GM18508 (cell line): ENCODE data around the gene MS4A18.
"Not testable (repeated sequence)": the region's sequence is repeated elsewhere in the genome, so short reads cannot be mapped to it uniquely, and the experiment has no call there.

ENCODE experiments used
- ATAC-seq: cut with Tn5 transposase; IDR thresholded peaks from one replicate; pipeline ENCODE4 v1.9.1; 2021; ENCODE audit warnings: moderate number of reproducible peaks; ENCODE audit not compliant: insufficient read depth, unreplicated experiment

Gene MS4A18

DNA sequence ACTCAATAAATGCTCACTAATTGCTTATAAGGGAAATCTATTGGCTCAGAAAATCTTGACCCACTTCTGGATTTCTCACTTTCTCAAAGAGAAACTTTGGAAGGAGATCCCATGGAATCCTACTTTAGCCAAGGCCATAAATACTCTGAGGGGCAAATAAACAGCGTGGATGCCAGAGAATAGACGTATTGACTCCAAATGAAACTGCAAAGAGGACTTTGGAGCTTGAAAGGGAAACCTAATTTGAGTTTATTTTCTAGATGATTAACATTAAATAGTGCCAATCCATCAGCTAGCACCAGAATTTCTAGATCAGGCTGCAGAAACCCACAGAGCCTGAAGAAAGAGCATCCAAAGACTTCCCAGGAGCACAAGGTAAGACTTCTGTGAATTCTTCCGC is at the start of gene MS4A18:
TSS of gene MS4A18 (plus strand) at position 301 of the 400 bp plus-strand sequence.
- no peak for ATAC-seq

DNA sequence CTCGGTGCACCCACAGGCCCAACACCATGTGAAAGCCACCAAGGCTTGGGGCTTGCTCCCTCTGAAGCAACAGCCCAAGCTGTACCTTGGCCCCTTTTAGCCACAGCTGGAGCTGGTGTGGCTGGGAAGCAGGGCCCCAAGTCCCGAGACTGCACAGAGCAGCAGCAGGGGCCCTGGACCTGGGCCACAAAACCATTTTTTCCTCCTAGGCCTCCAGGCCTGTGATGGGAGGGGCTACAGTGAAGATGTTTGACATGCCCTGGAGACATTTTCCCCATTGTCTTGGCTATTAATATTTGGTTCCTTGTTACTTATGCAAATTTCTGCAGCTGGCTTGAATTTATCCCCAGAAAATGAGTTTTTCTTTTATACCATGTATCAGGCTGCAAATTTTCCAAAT is 46.3 kb upstream of the MS4A18 start:
- not testable (repeated sequence) for ATAC-seq

DNA sequence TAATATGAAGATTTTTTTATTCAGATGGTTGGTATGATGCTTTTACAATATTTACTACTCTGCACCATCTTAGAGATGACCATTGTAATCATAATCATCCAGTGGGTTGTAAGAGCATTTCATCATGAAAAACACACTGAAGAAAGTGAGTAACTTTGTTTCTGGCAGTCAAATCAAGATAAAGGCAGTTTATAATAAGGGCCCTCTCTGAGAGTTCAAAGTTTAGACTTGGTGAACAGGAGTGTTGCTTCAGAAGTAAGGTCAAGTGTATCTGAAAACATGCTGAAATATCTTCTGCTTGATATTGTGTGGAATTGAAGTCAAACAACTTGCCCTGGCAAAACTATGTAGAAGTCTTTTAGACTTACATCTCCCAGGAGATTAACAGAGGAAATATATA is 44.6 kb upstream of the MS4A18 start:
- no peak for ATAC-seq

DNA sequence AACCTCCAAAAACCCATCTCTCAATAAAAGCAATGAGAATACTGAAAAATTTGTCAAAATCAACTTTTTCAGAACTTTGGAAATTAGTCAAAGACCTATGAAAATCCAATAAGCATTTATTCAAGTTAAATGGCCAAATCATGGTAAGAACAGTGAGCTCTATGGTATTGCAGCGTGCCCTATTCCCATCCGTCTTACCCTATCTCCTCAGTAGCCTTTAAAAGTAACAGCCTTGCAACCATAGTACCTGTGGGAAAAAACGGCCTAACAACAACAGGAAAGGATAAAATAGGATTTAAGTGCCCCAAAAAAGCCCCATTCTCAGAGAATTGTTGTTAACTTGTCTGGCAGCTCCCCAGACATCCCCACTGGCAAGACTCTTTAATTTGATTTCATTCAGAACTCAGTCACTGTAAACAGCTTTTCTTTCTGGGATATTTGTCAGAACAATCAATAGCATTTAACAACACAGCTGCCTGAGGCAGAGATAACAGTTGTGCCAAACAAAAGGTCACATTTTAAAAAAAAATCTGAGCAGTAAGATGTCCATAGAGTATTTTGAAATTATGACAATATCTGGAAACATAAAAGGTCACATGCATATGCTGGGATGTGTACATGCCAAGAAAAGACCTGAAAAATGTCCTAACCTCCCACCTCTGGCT is 43.9 kb upstream of the MS4A18 start:
- no peak for ATAC-seq

DNA sequence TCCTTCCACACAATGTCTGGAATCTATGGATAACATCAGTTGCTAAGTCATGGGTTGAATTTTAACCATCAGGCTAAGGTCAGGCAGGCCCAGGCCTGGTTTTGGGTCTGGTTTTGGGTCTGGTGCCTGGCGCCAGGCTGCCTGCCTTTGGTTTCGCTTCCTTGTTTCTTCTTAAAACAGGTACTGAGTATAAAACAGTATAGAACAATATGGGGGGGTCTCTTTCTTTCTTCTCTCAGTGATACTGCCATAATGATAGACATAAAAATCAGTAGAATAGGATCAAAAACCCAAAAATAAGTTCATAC is 40.0 kb upstream of the MS4A18 start:
- not testable (repeated sequence) for ATAC-seq

DNA sequence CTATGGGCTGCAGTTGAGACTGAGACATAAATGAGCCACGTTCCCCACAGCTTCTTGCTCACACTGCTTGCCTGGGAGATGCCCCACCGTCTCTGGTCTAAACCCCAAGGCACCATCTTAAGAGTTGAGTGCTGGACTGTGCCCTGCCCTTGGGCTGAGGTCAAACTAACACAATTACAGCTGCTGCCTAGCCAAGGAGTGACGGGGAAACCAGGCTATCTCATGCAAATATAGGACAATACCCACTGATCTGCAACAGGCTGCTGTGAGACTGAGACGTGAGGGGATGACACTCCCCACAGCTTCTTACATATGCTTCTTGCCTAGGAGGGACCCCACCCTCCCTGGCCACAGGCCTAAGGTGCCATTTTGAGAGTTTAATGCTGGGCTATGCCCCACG is 32.9 kb upstream of the MS4A18 start:
- ATAC-seq, result no peak

DNA sequence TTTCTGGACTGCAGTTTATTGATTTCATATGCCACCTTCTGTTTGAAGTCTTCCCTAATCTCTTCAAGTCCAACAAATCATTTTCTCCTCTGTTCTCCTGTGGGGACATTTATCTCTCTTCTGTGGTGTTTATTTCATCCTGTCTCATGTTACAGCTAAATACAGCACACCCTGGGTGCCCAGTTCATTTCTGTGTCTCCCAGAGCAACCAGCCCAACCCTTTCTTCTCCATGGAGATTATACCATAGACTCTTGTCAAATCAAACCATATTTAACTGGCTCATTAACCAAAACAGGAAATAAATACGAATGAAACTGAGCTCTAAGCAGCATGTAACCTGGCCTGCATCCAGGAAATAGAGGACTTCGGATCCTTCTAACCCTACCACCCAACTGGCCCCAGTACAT is 25.2 kb upstream of the MS4A18 start, which contains the start of gene MS4A8:
TSS of gene MS4A8 (plus strand) at position 329 of the 408 bp plus-strand sequence. CDS start 1,249 bp downstream, outside the sequence.
- no peak for ATAC-seq

DNA sequence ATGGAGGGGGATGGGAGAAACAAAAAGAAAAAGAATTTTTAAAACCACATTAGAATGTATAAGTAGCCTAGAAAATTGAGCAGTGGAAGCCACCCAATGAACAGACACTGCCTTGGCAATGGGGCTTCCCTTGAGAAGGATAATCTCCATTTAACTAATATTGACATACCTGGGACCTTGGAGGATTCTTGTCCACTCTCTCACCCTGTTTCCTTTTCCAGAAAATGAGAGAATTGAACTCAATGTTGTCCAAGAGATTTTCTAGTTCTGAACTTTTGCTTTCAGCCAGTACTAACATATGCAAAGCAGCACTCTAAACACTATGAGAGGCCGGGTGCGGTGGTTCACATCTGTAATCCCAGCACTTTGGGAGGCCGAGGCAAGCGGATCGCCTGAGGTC is 24.6 kb upstream of the MS4A18 start:
- no peak for ATAC-seq

DNA sequence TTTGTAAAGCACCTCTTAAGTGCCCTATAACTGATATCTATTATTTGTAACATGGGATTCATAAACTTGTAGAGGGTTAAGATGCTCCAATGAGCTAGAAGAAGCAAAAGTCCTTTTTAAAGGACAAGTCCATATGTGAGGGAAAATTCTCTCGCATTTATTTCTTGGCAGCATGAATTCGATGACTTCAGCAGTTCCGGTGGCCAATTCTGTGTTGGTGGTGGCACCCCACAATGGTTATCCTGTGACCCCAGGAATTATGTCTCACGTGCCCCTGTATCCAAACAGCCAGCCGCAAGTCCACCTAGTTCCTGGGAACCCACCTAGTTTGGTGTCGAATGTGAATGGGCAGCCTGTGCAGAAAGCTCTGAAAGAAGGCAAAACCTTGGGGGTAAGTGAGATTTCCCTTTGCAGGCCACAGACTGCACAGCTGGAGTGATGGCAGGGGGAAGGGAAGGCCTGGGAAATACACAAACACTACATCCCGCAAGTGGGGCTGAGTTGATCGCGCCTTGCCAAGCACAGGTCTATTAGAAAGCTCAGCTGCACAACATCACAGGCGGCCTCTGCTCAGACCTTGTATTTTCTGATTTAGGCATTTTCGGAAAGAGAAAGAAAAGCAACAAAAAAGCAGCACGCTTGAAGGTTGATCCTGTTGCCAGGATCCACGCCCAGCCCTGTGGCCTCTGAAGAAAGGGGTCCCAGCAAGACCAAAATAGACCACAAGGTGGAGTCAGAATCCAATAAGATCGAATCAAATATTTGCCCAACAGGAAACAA is 23.6 kb upstream of the MS4A18 start:
- no peak for ATAC-seq

DNA sequence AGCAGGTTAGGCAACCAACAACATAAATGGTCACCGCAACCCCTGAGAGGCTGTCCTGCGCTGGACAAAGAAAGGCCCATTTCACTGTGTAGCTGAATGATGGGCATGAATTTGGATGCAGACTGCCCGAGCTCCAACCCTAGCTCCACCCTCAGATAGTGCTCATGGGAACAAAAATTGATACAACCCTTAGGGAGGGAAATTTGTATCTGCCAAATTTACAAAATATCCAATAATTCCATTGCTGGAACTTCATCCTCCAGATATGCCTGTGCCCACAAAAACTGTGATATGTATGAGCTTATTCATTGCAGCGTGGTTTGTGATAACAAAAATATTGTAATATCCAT is 23.1 kb upstream of the MS4A18 start:
- ATAC-seq, result no peak

DNA sequence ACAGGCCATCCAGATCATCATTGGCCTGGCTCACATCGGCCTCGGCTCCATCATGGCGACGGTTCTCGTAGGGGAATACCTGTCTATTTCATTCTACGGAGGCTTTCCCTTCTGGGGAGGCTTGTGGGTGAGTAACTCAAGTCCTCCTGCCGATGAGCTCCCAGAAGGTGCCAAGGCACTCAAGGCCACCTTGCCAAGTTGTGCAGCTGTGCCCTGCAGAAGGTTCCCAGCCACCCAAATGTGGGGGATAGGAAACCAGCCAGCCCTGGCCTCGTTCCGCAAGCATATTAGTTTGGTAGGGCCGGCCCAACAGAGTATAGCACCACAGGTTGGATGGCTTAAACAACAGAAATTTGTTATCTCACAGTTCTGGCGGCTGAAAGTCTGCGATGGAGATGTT is 21.1 kb upstream of the MS4A18 start:
- no peak for ATAC-seq

DNA sequence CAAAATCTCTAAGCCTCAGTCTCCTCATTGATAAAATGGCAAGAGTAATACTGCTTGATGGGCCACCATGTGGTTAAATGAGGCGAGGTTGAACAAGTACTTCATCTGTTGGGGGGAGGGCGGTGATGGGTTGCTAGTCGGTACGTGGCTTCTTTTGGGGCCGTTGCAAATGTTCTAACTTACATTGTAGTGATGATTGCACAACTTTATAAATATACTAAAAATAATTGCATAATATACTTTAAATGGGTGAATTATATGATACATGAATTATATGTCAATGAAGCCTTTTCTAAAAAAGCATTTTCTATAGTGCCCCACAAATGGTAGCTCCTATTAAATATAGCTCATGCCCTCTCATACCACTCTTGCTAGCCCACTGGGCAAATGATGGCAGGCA is 18.6 kb upstream of the MS4A18 start:
- ATAC-seq, result no peak

DNA sequence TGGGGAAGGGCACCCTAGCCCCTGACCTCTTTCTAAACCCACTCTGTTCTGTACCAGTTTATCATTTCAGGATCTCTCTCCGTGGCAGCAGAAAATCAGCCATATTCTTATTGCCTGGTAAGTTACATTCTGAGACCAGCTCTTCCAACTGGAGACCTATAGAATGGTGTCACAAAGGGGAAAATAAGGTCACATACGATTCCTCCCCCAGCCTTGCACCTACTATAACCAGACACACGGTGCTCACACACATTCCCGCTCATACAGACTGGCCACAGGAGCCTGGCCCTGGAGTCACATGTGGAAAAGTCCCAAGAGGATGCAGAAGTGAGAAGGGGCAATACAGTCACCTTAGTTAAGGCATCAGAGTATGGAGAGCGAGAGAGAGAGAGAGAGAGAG is 17.6 kb upstream of the MS4A18 start:
- ATAC-seq, result no peak

DNA sequence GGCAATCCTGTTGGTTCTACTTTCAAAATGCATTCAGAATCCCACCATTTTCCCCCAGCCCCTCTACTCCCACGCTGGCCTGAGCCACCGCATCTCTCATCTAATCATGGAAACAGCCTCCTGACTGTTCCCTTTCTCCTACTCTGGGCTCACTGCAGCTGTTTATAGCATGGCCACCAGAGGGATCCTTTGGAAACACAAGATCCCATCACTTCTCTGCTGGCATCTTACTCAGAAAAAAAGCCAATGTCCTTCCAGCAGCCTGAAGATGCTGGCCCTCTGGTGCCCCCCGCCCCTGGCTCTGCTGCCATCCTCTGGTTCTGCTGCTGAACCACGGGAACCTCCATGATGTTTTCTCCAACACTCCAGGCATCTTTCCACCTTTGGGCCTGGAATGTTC is 14.0 kb upstream of the MS4A18 start:
- no peak for ATAC-seq

DNA sequence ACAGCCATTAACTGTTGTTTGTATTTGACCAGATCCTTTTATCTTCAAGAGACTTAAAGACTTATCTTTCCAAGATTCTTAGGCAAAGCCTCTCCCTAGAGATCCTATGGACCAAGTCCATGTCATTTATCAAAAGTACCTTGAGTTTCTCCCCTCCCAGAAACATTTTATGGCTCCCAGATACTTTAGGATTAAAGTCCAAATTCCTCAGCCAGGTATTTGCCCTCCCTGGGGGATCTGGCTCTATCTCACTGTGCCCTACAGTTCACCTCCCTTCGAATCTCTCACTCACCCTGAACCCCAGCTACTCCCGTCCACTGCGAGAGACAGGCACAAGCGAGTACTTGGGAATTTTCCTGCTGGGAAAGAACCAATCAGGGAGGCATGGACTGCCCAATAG is 13.2 kb upstream of the MS4A18 start:
- ATAC-seq, result no peak

DNA sequence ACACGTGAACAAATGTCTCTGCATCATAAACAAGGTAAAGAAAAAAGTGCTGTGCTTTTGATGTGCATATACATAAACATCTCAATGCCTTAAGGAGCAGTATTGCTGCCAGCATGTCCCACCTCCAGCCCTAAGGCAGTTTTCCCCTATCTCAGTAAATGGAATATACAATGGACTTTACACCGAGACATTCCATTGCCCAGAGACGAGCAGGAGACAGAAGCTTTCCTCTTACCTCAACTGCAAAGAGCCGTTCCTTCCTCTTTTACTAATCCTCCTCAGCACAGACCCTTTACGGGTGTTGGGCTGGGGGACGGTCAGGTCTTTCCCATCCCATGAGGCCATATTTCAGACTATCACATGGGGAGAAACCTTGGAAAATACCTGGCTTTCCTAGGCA is 11.1 kb upstream of the MS4A18 start:
- ATAC-seq, result not testable (repeated sequence)

DNA sequence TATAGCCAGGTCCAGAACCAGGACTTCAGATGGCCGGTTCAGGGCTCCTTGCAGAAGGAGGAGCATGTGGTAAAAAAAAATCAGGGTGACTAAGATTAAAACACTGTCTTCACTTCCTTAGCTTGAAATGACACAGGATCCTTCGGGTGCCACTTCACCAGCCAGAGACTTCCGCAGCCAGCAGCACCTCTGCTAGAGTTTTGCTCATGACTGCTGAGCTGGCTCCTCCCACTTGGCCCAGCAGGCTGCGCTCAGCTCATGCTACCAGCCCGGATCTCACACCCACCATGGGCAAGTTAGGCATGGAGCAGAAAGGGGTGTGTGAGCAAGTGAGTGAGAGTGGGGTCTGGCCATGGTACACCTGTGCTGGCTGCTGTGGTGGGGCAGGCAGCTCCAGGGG is 6.6 kb upstream of the MS4A18 start:
- ATAC-seq, result no peak

DNA sequence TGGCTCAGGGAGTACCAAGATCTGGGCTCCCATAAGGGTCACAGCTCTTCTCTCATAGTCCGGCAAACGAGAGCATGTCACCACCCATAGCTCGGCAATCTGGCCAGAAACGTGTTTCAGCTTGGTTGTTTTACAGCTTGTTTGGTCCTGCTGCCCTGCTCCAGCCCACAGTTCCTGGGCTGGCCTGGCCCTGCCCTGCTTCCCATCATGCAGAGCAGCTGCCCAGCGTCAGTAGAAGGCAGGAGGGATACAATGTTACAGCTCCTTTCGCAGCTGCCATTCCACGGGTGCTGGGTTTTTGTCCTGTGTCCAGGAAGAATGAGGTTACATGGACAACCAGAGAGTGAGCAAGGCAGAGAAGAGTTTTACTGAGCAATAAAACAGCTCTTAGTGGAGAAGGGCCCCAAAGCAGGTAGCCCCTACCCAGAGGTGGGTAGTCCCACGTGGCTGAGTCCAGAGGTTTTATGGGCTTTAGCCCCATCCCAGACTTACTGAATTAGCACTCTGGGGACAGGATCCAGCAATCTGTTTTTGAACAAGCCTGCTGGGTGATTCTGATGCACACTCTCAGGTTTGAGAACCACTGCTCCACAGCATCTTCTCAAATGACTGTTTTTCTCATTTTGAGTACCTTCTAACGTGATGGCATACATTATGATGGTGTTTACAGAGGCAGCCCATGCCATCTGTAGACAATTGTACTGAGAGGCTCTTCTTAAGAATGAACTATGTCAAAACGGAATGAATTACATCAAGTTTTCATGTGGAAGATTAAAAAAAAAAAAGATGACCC is 5.8 kb upstream of the MS4A18 start:
- no peak for ATAC-seq

DNA sequence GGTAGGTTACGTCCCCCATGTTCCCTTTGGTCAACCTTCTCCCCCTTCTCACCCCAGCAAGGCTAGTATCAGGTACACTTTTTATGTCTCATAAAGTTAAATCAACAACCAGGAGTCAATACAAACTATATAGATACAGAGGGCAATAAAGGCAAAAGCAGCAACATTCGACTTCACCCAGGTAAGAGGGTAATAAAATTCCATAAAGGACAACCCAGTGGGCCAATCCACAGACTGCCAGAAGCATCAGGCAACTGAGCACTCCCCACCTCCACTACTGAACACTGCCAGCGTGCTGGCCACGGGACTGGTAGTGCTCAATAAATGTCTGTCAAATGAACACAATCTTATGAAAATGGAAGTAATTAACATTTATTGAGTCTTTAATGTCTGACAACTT is 5.1 kb upstream of the MS4A18 start:
- ATAC-seq, result no peak

DNA sequence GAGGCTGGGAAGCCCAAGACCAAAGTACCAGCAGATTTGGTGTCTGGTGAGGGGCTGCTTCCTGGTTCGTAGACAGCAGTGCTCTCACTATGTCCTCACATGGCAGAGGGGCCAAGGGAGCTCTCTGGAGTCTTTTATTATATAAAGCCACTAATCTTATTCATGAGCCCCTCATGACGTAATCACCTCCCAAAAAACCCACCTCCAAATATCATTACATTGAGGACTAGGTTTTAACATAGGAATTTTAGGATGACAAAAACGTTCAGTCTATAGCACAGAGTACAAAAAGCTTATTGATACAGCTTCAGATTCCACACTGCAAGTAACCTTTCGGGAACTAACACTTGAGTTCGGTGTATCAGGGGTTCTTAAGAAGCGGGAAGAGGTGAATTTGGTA is 4.1 kb upstream of the MS4A18 start:
- no peak for ATAC-seq

DNA sequence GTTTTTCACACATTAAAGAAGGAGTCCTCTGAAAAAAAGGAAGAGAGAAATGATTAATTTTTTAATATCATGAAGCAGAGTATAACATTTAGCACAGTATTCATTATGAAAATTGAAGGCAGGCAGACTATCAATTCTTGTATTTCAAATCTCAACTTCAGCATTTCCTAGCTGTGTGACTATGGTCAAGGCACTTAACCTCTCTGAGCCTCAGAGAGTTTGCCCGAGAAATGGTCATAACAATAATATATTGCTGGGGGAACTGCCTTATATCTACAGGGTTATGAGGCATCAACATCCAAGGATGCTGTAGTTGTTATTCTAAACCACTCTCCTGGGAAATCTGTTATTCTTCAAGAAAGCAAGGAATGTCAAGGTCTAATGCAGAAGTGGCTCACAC is 1.1 kb downstream of the MS4A18 start:
- no peak for ATAC-seq
